Measurements from ENCODE around the gene ZNF688. TPM values are rescaled to one million over a fixed set of nuclear protein-coding genes. Genes with fewer than 3 reads are reported as not detected.

Gene ZNF688
- total and polyA plus RNA-seq, 2 of the 13 experiments (the other 11 are each of a cell fraction or from before 2014, with no cell fraction given), result 2.4 to 5.4 TPM

DNA sequence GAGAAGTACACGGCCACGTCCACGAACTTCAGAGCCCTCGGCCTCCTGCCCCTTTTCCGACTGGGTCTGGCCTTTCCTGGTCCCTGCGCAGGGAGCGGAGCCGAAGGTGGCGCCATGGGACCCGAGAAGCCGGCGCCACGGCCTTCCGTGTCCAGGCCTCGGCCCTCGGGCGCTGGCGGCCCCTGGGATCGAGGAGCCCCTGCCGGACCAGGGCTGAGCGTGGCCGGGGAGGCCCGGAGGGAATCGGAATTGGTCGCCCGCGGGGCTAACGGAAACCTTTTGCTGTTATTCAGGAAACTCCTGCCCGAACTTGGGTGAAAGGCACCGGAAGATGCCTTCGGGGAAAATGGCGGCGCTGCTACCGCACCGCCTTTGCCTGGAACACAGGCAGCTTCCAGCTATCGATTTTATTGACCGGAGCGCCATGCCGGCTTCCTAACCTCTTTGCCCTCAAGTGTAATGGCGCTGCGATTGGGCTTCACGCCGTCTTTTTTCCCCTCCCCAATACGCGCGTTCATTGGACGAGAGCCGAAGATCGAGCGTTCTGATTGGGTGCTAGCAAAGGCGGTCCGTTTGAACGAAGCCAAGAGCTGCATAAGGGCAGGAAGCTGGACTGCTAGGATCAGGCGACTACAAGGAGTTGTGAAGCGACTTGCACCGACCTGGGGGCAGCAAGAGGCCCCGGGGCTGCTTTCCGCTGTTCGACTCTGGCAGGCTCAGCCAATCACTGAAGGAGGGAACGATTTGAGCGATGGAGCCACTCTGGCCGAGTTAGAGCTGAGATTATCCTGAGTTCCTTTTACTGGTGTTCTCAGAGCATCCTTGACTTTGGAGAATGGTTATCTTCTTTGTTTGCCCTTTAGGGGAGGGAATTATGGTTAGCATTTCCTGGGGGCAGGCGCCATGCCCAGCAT, 38.7 kb upstream of the ZNF688 start, which contains the start of gene ZNF689 (continued):
- TF ChIP-seq E2F1 (CRISPR knock-in tag; IDR thresholded peaks at IDR 0.05) (peak; percentile 92), ZNF142 (CRISPR knock-in tag; IDR thresholded peaks at IDR 0.05) (peak; percentile 88), ZNF782 (CRISPR knock-in tag; IDR thresholded peaks at IDR 0.05; ENCODE audit: borderline replicate concordance) (peak; percentile 37; the same call in 1 of the 2 replicates), TOPORS (CRISPR knock-in tag; IDR thresholded peaks at IDR 0.05) (peak; percentile 77), SMARCC2 (IDR thresholded peaks at IDR 0.05) (no peak), KAT8 (CRISPR knock-in tag; IDR thresholded peaks at IDR 0.05) (peak; percentile 97), ZNF557 (CRISPR knock-in tag; IDR thresholded peaks at IDR 0.05) (peak; percentile 79), STAG1 (CRISPR knock-in tag; IDR thresholded peaks at IDR 0.05) (peak; percentile 10; the same call in 1 of the 2 replicates), ZNF569 (CRISPR knock-in tag; IDR thresholded peaks at IDR 0.05; ENCODE audit: borderline replicate concordance) (peak; percentile 97; the same call in 1 of the 2 replicates), SRSF1 (optimal IDR thresholded peaks at IDR 0.05; ENCODE audit: low read depth, low read length) (peak; percentile 97), POGK (CRISPR knock-in tag; conservative IDR thresholded peaks at IDR 0.05) (peak; percentile 92; the same call in 1 of the 2 replicates), TRIM22 (IDR thresholded peaks at IDR 0.05) (no peak), ZNF776 (CRISPR knock-in tag; IDR thresholded peaks at IDR 0.05) (peak; percentile 97; the same call in 1 of the 2 replicates)
- TF ChIP-seq, protein P1, sequence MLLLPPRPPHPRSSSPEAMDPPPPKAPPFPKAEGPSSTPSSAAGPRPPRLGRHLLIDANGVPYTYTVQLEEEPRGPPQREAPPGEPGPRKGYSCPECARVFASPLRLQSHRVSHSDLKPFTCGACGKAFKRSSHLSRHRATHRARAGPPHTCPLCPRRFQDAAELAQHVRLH (CRISPR knock-in tag; IDR thresholded peaks at IDR 0.05; ENCODE audit: borderline replicate concordance, low read depth), result peak; percentile 90

Data from HepG2 (cell line).